Progenitor cell of endocrine pancreas (in vitro differentiated cells): ENCODE measurements around the gene INSYN2A. TPM values are rescaled to one million over a fixed set of nuclear protein-coding genes. Genes with fewer than 3 reads are reported as not detected.

ENCODE experiments used
- DNase-seq: peaks from one replicate; pipeline ENCODE4 v3.0.0; 2021; ENCODE audit warnings: low spot score; ENCODE audit not compliant: unreplicated experiment
- H3K27ac Mint-ChIP-seq: 2 replicates; pipeline ENCODE4 v1.8.0; 2021; ENCODE audit warnings: mild to moderate bottlenecking, moderate library complexity, mixed read lengths
- H3K27me3 Mint-ChIP-seq: 2 replicates; pipeline ENCODE4 v1.8.0; 2021; ENCODE audit warnings: mixed read lengths
- H3K36me3 Mint-ChIP-seq: 2 replicates; pipeline ENCODE4 v1.8.0; 2022; ENCODE audit warnings: mixed read lengths; ENCODE audit not compliant: insufficient read depth
- H3K4me1 Mint-ChIP-seq: 2 replicates; pipeline ENCODE4 v1.8.0; 2021; ENCODE audit warnings: low read depth, mixed read lengths
- H3K4me3 Mint-ChIP-seq: 2 replicates; pipeline ENCODE4 v1.8.0; 2021; ENCODE audit warnings: low read depth, mild to moderate bottlenecking, moderate library complexity, mixed read lengths
- H3K9me3 Mint-ChIP-seq: 2 replicates; pipeline ENCODE4 v1.8.0; 2021; ENCODE audit warnings: low read depth, mixed read lengths
- total RNA-seq: library from RNA; stranded (reverse); gene quantifications from 2 replicates; pipeline ENCODE4 v1.2.1, GENCODE V29; 2021
- TF ChIP-seq, protein P1 (sequence below): fragments of 200-600 bp; sonication (generic); IDR thresholded peaks from one replicate; pipeline ENCODE4 v1.5.0; 2021; ENCODE audit warnings: antibody characterized with exemption, mild to moderate bottlenecking; ENCODE audit not compliant: unreplicated experiment

INSYN2A gene
- total RNA-seq, 1 donor from 2014 or later: not detected

DNA sequence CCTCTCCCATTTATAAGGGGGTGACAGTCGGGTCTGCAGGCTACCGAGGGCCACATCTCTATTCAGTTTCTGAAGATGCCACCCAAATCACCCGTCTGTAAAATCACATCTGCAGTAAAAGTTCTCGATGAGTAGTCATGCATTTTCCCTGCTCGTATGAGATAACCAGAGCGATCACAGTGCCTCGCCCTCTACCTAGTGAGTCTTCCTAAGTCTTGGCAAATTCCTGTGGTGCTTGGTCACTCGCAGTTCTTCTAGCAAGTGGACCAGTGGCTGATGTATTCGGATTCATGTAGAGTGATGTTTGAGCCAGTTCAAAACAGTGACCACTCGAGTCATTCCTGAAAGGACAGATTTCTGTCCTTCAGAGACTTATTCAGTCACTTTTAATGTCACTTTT, 44.9 kb downstream of the INSYN2A start:
- DNase-seq: no peak
- Mint-ChIP-seq H3K27ac (no peak overlapping the region), H3K36me3 (no peaks in the 10 kb centered on the region), H3K4me1 (no peaks in the 10 kb centered on the region), H3K27me3 (no peaks in the 10 kb centered on the region), H3K9me3 (no peaks in the 10 kb centered on the region), H3K4me3 (no peak overlapping the region)
- TF ChIP-seq, protein P1, sequence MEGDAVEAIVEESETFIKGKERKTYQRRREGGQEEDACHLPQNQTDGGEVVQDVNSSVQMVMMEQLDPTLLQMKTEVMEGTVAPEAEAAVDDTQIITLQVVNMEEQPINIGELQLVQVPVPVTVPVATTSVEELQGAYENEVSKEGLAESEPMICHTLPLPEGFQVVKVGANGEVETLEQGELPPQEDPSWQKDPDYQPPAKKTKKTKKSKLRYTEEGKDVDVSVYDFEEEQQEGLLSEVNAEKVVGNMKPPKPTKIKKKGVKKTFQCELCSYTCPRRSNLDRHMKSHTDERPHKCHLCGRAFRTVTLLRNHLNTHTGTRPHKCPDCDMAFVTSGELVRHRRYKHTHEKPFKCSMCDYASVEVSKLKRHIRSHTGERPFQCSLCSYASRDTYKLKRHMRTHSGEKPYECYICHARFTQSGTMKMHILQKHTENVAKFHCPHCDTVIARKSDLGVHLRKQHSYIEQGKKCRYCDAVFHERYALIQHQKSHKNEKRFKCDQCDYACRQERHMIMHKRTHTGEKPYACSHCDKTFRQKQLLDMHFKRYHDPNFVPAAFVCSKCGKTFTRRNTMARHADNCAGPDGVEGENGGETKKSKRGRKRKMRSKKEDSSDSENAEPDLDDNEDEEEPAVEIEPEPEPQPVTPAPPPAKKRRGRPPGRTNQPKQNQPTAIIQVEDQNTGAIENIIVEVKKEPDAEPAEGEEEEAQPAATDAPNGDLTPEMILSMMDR: no peak

DNA sequence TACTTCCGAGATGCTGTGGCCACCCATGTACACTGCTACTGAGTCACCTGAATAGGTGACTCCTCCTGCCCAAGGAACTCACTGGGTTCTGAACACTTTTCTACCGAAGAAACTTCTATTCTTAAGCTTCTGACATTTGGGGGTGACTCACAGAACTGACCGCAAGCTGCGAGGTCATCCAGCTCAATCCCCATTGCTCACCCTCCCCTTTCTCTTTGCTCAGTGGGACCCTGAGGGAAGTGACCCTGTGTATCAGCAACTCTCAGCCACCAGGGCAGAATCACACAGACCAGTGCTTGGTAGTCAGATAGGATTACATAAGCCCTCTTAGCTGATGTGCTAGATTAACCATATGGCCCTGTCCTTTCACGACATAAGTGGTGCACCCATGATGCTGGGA, 46.3 kb downstream of the INSYN2A start:
- Mint-ChIP-seq H3K27ac (no peak overlapping the region), H3K36me3 (no peaks in the 10 kb centered on the region), H3K4me1 (no peaks in the 10 kb centered on the region), H3K27me3 (no peaks in the 10 kb centered on the region), H3K9me3 (no peaks in the 10 kb centered on the region), H3K4me3 (no peak overlapping the region)
- TF ChIP-seq, protein P1: no peak
- no peak for DNase-seq

DNA sequence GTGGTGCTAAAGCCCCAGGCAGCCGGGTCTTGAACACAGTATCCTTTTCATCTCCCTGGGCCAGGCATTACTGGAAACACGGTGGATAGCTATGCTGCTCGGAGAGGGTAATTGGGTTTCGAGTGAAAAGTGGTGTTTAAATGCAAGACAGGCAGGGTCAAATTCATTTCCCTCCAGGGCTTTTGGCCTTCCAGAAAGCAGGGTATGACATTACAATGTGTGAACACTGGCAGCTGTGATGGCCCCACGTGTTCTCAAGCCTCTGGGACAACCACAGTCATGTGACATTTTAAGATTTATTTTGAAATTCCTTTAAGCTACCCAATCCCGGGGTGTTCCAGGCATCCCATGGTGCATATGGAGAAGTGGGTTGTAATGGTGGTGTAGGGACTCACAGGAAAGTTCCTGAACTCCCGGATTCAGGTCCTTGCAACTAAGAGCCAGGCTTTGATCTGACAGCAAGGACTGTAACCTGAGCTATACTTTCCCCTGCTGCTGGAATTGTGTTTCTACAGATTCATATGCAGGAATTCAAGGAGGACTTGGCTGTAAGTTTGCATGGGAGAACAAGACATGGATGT, 46.8 kb downstream of the INSYN2A start:
- H3K4me1 Mint-ChIP-seq: no peaks in the 10 kb centered on the region
- no peaks in the 10 kb centered on the region for H3K9me3 Mint-ChIP-seq
- H3K27ac Mint-ChIP-seq: no peak overlapping the region
- no peaks in the 10 kb centered on the region for H3K27me3 Mint-ChIP-seq
- H3K36me3 Mint-ChIP-seq: no peaks in the 10 kb centered on the region
- TF ChIP-seq, protein P1: no peak
- no peak for DNase-seq
- no peak overlapping the region for H3K4me3 Mint-ChIP-seq

DNA sequence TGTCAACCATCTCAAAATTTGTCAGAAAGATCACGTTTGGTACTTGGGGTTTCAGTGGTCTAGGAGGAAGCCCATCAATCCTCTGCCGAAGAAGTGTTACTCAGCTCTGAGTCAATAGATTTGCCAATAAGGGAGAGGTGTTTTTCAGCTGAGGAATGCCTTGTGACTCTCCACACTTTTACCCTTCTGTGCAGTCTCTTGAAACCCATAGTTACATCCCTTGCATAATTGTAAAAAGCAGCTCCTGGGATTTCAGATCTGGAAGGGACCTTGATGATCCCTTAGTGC, 47.5 kb downstream of the INSYN2A start:
- TF ChIP-seq, protein P1: no peak
- H3K9me3 Mint-ChIP-seq: no peaks in the 10 kb centered on the region
- DNase-seq: no peak
- no peak overlapping the region for H3K27ac Mint-ChIP-seq
- no peaks in the 10 kb centered on the region for H3K36me3 Mint-ChIP-seq
- H3K4me3 Mint-ChIP-seq: no peak overlapping the region
- no peaks in the 10 kb centered on the region for H3K4me1 Mint-ChIP-seq
- no peaks in the 10 kb centered on the region for H3K27me3 Mint-ChIP-seq

DNA sequence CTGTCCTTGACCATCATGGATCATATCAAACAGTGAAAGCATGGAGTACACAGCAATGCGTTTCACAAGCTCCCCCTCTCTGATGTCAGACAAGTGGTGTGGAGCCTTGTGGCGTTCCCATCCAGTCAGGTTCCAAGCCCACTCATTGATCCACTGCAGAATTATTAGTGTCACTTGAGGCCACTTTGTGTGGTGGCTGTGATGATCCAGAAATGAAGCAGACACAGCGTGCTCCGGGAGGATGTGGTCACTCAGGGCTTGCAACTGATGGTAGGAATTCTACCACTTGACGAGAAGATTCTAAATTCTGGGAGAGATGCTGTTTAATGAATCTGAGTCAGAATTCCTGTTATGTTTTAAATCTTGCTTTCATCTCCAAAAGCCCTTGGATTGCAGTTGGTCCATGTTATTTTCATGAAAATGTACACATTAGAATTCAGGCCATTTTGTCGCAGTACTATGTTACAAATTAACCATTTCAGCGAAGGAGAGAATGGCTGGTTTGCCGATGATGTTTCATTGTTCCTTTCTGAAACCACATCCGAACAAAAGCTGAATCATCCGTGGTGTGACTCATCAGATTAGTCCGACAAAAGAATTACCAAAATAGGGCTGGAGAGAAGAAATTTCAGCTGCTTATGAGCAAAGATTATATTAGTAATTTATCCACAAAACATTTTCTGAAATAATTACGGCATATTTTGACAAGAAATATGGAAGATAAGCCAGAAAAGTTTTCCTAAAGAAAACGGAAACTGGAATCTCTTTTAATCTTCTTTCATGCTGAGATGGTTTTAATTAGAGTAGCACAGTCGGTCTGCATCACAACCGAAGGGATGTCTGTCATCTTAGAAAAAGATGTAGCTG, 48.1 kb downstream of the INSYN2A start:
- TF ChIP-seq, protein P1: no peak
- Mint-ChIP-seq H3K27me3 (no peaks in the 10 kb centered on the region), H3K27ac (no peak overlapping the region), H3K4me1 (no peaks in the 10 kb centered on the region), H3K4me3 (no peak overlapping the region), H3K36me3 (no peaks in the 10 kb centered on the region), H3K9me3 (no peaks in the 10 kb centered on the region)
- no peak for DNase-seq
